GM18909 (cell line): ENCODE data around the gene IQGAP1.
"Not testable (repeated sequence)": the region's sequence is repeated elsewhere in the genome, so short reads cannot be mapped to it uniquely, and the experiment has no call there.

Source experiments
- ATAC-seq: cut with Tn5 transposase; IDR thresholded peaks from one replicate; pipeline ENCODE4 v1.9.1; 2021; ENCODE audit warnings: mild to moderate bottlenecking; ENCODE audit not compliant: unreplicated experiment, poor library complexity

The IQGAP1 gene

DNA sequence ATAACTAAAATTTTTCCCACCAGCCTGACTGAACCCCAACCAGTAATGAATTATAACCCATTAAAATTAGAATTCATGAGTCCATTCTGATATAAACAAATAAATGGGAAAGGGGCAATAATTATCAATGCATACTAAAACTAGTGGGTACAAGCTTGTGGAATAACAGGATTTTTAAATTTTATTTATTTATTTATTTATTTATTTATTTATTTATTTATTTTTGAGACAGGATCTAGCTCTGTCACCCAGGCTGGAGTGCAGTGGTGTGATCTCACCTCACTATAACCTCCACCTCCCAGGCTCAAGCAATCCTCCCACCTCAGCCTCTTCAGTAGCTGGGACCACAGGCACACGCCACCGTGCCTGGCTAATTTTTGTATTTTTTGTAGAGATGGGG, 125.9 kb downstream of the IQGAP1 start:
- ATAC-seq = not testable (repeated sequence)

DNA sequence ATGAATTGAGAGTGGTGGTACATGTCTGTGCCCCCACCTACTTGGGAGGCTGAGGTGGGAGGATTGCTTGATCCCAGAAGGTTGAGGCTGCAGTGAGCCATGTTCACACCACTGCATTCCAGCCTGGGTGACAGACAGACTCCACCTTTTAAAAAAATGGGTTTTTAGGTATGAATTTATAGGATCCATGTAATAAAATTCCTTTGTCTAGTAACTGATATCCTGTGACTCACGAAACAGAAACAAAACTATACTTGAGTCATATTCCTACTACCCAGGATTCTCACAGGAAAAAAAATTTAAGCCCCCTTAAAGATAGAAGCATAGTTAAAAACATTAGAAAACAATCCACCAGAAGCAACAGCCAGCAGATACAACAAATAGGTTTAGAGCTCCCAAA, 131.6 kb downstream of the IQGAP1 start:
- no peak for ATAC-seq

DNA sequence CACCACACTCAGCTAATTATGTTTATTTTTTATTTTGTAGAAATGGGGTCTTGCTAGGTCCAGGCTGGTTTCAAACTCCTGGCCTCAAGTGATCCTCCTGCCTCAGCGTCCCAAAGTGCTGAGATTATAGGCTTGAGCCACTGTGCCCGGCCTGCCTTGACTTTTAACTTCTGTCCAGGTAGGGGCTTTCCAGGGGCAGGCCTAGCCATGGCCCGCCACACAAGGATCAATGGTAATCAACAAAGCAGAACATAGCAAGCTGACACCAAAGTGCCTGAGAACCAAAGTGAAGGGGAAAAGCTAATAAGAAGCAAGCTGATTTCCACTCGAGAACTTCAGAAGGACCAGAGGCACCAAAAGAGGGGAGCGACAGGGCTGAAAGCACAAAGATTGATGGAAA, 132.3 kb downstream of the IQGAP1 start:
- ATAC-seq = no peak

GRCh38 chr15:90523373-90523772, 135.3 kb downstream of the IQGAP1 start:
- ATAC-seq = no peak

DNA sequence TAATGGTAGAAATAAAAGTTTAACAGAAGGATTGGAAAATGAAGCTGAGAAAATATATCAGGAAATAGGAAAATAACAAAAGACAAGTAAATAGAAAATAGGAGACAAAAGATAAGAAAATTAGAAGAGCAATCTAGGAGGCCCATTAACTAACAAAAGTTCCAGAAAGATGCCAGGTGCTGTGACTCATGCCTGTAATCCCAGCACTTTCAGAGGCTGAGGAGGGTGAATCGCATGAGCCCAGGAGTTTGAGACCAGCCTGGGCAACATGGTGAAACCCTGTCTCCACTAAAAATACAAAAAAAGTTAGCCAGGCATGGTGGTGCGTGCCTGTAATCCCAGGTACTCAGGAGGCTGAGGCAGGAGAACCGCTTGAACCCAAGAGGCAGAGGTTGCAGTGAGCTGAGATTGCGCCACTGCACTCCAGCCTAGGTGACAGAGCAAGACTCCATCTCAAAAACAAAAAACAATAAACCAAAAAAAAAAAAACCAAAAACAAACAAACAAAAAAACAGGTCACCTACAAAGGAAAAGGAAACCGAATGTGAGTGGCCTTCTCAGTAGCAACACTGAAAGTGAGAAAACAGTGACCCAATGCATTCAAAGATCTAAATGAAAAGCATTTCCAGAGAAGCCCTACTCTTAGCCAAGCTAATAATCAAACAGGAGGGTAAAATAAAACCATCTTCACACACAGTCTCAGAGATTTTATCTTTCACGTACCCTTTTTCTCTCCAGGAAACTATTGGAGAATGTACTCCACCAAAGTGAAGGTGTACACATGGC, 136.2 kb downstream of the IQGAP1 start:
- ATAC-seq = peak; percentile 64

DNA sequence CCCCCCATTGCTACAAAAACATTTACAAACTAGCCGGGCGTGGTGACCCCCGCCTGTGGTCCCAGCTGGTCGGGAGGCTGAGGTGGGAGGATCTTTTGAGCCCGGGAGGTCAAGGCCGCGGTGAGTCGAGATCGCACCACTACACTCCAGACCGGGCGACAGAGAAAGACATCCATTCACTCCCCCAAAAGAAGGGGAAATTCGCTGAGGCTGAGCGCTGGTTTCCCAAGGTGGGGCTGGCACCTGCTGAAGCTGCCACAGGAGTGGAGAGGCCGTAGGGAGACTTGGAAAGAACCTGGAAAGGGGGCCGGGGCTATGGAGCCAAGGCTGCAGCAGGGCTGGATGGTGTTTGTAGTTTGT, 140.9 kb downstream of the IQGAP1 start:
- ATAC-seq = no peak

DNA sequence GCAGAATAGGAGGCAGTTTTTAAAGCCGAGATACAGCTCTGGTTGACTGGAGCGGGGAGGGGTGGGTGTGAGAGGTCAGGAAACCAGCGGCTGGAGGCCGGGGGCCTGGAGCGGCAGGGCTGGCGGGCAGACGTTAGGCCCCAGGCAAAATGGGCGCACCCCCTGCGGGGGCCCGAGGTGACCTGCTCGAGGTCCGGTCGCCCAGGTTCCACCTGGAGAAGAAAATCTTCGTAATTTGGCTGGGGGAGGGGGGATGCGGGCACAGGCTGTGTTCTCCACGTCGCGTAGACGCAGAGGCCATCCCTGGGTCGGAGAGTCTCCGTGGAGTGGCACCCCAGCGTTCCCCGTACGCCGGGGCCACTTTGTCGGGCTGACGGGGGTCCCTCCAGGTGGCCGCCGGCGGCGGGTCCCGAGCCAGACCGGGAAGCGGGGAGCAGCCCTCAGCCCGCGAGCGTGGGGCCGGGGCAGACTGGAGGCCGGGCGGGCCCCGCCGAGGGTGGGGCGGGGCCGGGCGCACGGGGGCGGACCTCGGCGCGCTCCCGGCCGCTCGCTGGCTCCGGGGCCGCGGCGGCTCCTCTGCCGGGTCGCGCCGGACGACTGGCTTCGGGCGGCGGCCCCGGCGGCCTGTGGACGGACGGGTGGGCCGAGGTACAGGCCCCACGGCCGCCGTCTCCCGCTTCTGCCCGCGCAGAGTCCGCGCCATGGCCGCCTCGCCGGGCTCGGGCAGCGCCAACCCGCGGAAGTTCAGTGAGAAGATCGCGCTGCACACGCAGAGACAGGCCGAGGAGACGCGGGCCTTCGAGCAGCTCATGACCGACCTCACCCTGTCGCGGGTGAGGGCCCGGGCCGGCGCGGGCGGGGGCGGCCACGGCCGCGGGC, 141.6 kb downstream of the IQGAP1 start, which contains the start of gene CRTC3:
Gene CRTC3 (plus strand): TSS at position 553 of the 879 bp plus-strand sequence. CDS start 149 bp downstream, at position 702.
- peak; percentile 76 for ATAC-seq

DNA sequence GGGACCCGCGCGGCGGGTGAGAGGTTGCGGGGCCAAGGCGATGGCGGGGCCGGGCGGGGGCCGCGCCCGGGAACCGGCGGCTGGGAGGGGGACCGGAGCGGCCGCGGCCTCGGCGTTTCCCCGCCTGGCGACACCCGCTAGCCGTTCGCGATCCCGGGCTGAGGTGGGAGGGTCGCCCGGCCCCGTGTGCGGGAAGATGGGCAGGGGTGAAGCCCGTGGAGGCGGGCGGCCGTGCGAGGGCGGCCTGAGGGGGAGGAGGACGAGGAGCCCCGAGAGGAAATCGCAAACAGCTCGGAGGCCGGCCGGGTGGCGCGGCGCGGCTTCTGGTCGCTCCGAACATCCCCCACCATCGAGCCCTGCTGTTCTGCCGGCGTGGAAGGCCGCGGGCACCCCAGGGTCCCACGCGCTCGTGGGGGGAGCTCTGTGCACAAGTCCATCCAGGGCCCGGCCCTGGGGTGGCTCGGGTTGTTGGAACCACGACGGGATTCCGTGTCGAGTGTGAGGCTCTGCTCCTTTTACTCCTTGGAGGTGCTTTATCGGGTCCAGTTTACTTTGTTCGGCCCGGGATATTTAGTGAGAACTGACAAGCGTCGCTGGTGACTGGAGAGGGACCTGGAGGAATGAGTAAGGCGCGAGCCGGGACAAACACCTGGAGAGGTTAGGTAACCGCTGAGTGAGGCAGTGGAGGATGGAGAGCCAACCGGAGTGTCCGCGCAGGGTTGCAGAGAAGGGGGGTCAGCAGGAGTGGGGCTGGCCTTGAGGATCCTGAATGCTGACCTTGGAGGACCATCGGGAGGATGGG, 142.4 kb downstream of the IQGAP1 start:
- ATAC-seq = peak; percentile 39

DNA sequence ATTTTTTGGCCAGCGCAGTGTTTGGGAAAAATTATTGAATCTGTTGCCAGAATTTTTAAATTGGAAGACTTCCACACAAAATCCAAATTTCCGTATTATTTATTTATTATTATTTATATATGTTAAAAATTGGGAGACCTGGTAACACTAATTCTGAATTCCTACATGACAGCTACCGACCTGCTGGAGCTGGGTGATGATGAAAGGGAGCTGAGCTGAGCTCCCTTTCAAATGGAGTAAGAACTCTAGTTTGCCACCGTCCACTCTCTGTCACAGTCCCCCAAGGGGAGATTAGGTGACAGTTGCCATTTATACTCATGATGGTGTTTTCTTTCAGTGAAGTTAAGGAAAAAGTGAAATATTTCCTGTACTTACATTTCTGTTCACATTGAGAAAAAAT, 143.1 kb downstream of the IQGAP1 start:
- ATAC-seq = no peak

DNA sequence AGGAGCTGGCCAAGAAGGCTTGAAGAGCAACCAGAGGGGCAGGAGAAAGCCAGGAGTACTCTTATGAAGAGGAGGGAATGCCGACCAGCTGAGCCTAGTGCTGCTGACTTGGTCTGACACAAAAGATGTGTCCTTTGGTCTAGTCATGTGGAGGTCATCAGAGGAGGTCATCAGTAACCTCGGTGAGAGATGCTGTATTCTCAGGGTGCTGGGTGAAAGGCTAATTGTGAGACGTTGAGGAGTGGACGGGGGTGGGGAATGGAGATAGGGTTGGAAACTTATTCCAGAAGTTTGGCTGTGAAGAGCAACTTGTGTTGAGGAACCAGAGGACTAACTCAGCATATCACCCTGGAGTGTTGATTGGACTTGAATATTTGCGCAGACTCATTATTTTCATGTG, 147.2 kb downstream of the IQGAP1 start:
- ATAC-seq = no peak

- ATAC-seq = no peak
Observed at GRCh38 chr15:90539789-90540188, 151.7 kb downstream of the IQGAP1 start.

DNA sequence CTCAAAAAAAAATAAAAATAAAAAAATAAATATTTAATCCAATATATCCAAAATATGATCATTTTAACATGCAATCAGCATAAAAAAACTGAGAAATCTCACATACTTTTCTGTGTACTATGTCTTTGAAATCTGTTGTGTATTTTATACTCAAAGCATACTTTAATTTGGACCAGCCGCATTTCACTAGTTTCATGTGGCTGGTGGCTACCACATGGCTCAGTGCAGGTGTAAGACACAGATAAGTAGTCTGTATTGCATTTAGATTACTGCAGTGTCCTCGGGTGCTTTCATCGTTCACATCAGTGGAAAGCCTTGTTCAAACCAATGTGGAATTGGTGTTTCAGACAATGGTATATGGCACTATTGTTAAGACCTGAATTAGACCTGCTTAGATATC, 152.7 kb downstream of the IQGAP1 start:
- ATAC-seq = no peak

DNA sequence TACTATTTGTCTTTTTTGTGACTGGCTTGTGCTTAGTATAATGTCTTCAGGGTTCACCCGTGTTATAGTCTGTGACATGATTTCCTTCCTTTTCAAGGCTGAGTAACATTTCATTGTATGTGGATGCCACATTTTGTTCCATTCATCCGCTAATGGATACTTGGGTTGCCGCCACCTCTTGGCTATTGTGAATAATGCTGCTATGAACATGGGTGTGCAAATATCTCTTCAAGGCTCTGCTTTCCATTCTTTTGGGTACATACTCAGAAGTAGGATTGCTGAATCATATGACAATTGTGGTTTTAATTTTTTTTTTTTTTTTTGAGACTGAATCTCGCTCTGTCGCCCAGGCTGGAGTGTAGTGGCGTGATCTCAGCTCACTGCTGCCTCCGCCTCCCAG, 157.1 kb downstream of the IQGAP1 start:
- ATAC-seq = no peak

DNA sequence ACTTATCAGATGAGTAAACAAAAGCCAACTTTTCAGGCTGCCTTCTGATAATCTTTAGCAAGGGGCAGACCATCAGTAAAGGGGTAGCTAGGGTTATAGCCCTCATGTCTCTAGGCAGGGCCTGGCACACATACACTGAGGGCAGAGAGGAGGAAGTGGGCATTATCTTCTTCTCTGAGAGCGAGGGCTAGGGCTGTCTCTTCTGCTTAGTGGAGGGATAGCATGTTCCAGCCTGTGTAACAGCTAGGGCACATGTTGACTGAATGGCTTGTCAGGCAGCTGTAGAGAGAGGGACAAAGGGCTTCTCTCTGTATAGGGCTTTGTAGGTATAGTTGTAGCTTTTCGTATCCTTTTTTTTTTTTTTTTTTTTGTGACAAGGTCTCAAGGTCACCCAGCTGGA, 159.5 kb downstream of the IQGAP1 start:
- ATAC-seq = no peak

DNA sequence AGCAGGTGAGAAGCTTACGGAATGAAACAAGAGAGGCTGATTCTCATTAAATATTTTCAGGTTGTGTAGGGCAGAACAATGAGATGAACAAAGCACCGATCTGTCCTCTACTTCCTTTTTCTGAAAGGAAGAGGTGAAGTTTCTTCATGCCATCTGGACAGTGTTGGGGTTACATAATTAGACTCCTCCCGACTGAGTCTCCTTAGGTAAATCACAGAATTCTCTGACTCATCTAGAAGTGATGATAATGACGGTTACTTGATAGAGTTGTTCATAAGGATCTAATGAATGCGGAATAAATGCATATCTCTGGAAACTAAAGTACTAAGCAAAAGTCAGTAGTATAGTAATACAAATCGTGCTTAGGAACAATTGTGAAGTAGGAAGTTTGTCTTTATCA, 162.9 kb downstream of the IQGAP1 start:
- no peak for ATAC-seq
